Brain microvascular endothelial cell (primary cell): ENCODE measurements around the gene WDR36.

Experiments
- DNase-seq: peaks from one replicate; pipeline ENCODE4 v3.0.0-alpha.2; 2020
- H3K27ac ChIP-seq: fragments of 250-450 bp; sonication (Bioruptor Pico); 2 replicates; pipeline ENCODE4 v1.5.1; 2020; ENCODE audit warnings: mild to moderate bottlenecking, moderate library complexity
- H3K27me3 ChIP-seq: fragments of 250-450 bp; sonication (Bioruptor Pico); replicated peaks from 2 replicates; pipeline ENCODE4 v1.5.1; 2020; ENCODE audit warnings: mild to moderate bottlenecking
- H3K36me3 ChIP-seq: fragments of 250-450 bp; sonication (Bioruptor Pico); replicated peaks from 2 replicates; pipeline ENCODE4 v1.5.1; 2020; ENCODE audit warnings: mild to moderate bottlenecking
- H3K4me3 ChIP-seq: 2 replicates; pipeline ENCODE4 v1.5.1; 2011; ENCODE audit warnings: low read depth, mild to moderate bottlenecking, control low read depth, low read length, moderate library complexity
- in situ Hi-C: cut with HindIII; loops from 2 replicates; pipeline ENCODE4 v1.10.0; 2017; ENCODE audit warnings: low sequenced_read_pairs, low pct_ligation_motif_present
- TF ChIP-seq, protein P1 (sequence below): IDR thresholded peaks from 2 replicates; pipeline ENCODE4 v1.5.1; 2011; ENCODE audit warnings: low read depth, mild to moderate bottlenecking, moderate library complexity, low read length, control low read depth, inconsistent platforms; ENCODE audit errors: missing control alignments

WDR36 gene

DNA sequence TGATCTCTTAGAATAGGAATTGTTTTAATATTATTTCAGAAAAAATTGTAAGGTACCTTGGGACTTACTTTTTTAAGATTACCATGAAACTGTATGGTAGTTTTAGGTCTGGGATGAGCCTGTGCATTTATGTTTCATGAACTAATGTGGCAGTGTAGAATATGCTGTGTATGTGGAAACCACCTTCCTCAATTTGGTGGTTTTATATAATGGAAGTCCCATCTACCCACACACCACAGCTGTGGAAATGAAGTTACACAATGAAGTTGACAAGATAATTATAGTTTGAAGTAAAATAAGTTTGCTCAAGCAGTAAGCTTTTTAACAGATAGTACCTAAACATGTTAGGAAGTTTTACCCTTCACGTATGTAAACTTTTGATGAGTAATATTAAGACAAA lies 24.4 kb downstream of the WDR36 start:
- peaks cover 46% of the 10 kb centered on the region for H3K36me3 ChIP-seq

DNA sequence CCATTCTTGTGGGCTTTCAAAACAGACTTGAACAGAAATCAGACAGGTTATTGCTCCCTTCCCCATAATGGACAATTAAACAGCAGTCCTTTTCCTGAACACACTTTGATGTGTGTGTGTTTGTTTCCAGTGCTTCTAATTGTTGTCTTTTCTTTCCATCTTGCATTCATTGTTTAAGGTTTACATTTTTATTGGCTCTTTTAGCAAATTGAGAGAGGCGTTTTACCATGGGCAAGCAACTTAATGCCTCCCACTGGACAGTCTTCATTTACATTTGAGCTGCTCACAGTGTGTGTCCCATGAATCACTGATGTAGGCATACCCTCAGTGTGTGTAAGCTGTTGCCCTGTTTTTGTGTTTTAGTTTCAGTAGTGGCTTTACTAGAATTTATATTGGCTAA lies 25.0 kb downstream of the WDR36 start:
- Histone ChIP-seq H3K27me3 (no peaks in the 10 kb centered on the region), H3K4me3 (no peak overlapping the region), H3K27ac (no peak overlapping the region), H3K36me3 (peaks cover 48% of the 10 kb centered on the region)
- in situ Hi-C loops: no loop called here
- TF ChIP-seq, protein P1, sequence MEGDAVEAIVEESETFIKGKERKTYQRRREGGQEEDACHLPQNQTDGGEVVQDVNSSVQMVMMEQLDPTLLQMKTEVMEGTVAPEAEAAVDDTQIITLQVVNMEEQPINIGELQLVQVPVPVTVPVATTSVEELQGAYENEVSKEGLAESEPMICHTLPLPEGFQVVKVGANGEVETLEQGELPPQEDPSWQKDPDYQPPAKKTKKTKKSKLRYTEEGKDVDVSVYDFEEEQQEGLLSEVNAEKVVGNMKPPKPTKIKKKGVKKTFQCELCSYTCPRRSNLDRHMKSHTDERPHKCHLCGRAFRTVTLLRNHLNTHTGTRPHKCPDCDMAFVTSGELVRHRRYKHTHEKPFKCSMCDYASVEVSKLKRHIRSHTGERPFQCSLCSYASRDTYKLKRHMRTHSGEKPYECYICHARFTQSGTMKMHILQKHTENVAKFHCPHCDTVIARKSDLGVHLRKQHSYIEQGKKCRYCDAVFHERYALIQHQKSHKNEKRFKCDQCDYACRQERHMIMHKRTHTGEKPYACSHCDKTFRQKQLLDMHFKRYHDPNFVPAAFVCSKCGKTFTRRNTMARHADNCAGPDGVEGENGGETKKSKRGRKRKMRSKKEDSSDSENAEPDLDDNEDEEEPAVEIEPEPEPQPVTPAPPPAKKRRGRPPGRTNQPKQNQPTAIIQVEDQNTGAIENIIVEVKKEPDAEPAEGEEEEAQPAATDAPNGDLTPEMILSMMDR: no peak
- DNase-seq: no peak

More for the DNA sequence above, 24.4 kb downstream of the WDR36 start:
- Histone ChIP-seq H3K4me3 (no peak overlapping the region), H3K27ac (no peak overlapping the region), H3K27me3 (no peaks in the 10 kb centered on the region)
- TF ChIP-seq, protein P1: no peak
- in situ Hi-C loops: no loop called here
- no peak for DNase-seq

DNA sequence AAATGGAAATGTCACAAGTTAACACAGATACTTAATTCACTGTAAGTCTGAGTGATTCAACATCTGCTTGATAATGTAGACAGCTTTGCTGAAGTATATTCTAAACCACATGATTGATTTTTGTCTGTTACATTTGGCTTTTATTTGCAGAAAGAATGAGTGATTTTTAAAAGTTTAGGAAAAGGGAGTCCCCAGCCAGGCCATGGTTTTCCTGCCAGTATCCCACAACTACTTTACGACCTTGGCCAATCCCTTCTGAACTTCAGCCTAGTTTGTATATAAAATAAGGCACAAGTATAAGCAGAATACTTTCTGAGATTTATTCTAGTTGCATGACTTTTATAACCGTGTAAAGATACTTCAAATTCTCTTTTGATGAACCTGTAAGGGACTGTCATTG lies 27.1 kb downstream of the WDR36 start:
- Histone ChIP-seq H3K36me3 (peaks cover 49% of the 10 kb centered on the region), H3K27ac (no peak overlapping the region), H3K4me3 (no peak overlapping the region), H3K27me3 (no peaks in the 10 kb centered on the region)
- no peak for DNase-seq
- in situ Hi-C loops: no loop called here
- TF ChIP-seq, protein P1: no peak

DNA sequence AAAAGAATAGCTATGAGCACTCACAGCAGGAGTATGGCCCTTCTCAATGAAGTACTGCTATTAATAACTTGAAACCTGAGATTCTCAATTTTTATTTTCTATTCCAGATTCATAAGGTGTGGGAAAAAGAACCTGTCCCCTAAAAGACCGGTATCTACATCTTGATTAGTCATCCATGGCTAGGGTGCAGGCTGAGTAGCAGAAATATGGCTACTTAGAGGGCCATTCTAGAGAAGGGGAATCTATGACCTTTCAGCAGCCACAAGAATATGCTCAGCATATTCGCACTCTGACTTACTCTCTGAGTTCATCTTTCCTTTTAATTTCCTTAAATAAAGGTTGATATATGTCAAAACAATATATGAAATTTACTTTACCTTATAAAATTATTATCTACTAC lies 27.7 kb downstream of the WDR36 start:
- no peak for DNase-seq
- Histone ChIP-seq H3K4me3 (no peak overlapping the region), H3K27me3 (no peaks in the 10 kb centered on the region), H3K27ac (no peak overlapping the region), H3K36me3 (peaks cover 47% of the 10 kb centered on the region)
- in situ Hi-C loops: no loop called here
- TF ChIP-seq, protein P1: no peak

DNA sequence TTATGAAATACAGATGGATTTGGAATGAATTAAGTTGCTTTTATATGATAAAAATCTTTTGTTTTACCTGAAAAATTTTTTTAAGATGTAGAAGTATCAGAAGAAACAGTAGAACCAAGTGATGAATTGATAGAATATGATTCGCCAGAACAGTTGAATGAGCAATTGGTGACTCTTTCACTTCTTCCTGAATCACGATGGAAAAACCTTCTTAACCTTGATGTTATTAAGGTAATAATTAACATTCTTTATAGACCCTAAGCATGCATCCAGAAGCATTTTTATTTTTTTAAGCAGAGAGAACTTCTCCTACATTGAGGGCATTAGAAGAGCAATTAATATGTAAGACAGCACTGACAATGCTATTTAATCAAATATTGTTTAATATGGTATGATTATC lies 28.8 kb downstream of the WDR36 start:
- in situ Hi-C loops: no loop called here
- Histone ChIP-seq H3K36me3 (peaks cover 51% of the 10 kb centered on the region), H3K27ac (no peak overlapping the region), H3K27me3 (no peaks in the 10 kb centered on the region), H3K4me3 (no peak overlapping the region)
- TF ChIP-seq, protein P1: no peak
- no peak for DNase-seq

DNA sequence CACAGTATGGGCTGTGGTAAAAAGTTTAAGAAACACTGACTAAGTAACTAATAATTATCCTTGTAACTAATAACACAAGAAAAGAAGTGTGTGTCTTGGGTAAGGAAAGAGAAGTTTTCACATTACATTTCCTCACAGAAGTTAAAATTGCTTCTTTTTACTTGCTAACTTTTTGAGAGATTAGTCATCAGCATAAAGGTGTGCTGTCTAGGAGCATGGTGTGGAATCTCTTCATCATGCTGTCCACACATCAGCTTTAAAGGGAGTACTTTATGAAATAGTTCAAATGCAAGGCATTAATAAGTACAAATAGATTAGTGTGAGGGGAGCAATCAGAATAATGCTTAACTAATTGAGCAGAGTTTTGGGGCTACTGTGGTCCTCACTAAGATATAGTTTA lies 29.8 kb downstream of the WDR36 start:
- H3K27me3 ChIP-seq: no peaks in the 10 kb centered on the region
- DNase-seq: no peak
- TF ChIP-seq, protein P1: no peak
- H3K36me3 ChIP-seq: peaks cover 55% of the 10 kb centered on the region
- no peak overlapping the region for H3K4me3 ChIP-seq
- H3K27ac ChIP-seq: no peak overlapping the region
- in situ Hi-C loops: no loop called here
